ENCODE results near the gene MARCHF10.
A peak's percentile ranks its signal among the peaks of the same experiment; 100 is the strongest.

MARCHF10 gene

GRCh38 chr17:62755141-62755851 is 52.8 kb downstream of the MARCHF10 start:
- no peak for FAIRE-seq
- no peak for DNase-seq (ENCODE audit: insufficient read length, low spot score)

GRCh38 chr17:62754631-62755030 is 53.5 kb downstream of the MARCHF10 start:
- DNase-seq (ENCODE audit: insufficient read length, low spot score) (no peak), FAIRE-seq (no peak)

GRCh38 chr17:62753562-62753961 is 54.6 kb downstream of the MARCHF10 start:
- DNase-seq (ENCODE audit: insufficient read length, low spot score): no peak
- no peak for FAIRE-seq

GRCh38 chr17:62751060-62751691 is 56.9 kb downstream of the MARCHF10 start:
- FAIRE-seq (peak; percentile 81), DNase-seq (ENCODE audit: insufficient read length, low spot score) (no peak)

GRCh38 chr17:62750631-62751051 is 57.5 kb downstream of the MARCHF10 start:
- DNase-seq (ENCODE audit: insufficient read length, low spot score) (no peak), FAIRE-seq (peak; percentile 4)

- FAIRE-seq (no peak), DNase-seq (ENCODE audit: insufficient read length, low spot score) (no peak)
Observed at GRCh38 chr17:62749926-62750325, 58.2 kb downstream of the MARCHF10 start.

DNA sequence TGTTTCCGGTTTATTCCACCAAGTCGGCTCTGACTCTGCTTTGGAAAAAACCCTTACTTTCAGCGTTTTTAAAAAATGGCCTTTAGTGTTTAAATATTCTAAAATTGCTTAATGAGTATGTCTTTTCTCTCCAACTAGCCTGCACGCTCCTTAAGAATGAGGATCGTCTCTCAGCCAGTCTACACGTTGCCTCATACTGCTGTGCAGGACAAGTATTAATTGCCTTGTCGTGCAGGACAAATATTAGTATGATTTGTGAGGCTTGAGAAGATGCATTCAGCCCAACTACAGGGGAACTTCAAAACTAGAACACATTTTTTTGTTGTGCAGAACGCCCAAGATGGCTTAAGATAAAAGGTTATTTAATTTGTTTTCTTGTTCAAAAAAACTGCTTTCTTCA is 61.2 kb downstream of the MARCHF10 start:
- no peak for DNase-seq (ENCODE audit: insufficient read length, low spot score)
- no peak for FAIRE-seq

- DNase-seq (ENCODE audit: insufficient read length, low spot score) (no peak), FAIRE-seq (no peak)
Observed at GRCh38 chr17:62745806-62746205, 62.3 kb downstream of the MARCHF10 start.

- FAIRE-seq (no peak), DNase-seq (ENCODE audit: insufficient read length, low spot score) (no peak)
Observed at GRCh38 chr17:62744259-62744658, 63.9 kb downstream of the MARCHF10 start.

GRCh38 chr17:62741290-62741689 is 66.8 kb downstream of the MARCHF10 start:
- no peak for FAIRE-seq
- DNase-seq (ENCODE audit: insufficient read length, low spot score): no peak

GRCh38 chr17:62739645-62740388 is 68.3 kb downstream of the MARCHF10 start:
- FAIRE-seq (no peak), DNase-seq (ENCODE audit: insufficient read length, low spot score) (no peak)

DNA sequence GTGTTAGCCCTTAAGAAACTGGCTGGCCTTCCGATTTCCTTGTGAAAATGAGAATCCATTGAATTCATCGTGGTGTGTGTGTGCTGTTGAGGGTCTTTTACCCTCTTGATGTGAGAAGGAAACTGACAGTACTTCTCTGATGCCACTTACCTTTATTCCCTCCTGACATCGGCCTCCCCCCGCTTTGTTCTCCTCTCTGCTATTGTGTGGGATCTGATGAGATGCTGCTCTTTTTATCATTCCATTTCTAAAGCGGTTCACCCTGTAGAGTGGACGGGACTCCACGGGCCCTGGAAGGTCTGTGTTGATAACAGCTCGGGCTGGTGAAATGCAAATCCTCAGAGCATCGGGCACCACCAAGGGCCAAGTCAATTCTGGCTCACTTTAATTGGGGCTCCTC is 69.8 kb downstream of the MARCHF10 start:
- no peak for DNase-seq (ENCODE audit: insufficient read length, low spot score)
- no peak for FAIRE-seq

GRCh38 chr17:62737513-62737912 is 70.6 kb downstream of the MARCHF10 start:
- no peak for DNase-seq (ENCODE audit: insufficient read length, low spot score)
- FAIRE-seq: no peak

DNA sequence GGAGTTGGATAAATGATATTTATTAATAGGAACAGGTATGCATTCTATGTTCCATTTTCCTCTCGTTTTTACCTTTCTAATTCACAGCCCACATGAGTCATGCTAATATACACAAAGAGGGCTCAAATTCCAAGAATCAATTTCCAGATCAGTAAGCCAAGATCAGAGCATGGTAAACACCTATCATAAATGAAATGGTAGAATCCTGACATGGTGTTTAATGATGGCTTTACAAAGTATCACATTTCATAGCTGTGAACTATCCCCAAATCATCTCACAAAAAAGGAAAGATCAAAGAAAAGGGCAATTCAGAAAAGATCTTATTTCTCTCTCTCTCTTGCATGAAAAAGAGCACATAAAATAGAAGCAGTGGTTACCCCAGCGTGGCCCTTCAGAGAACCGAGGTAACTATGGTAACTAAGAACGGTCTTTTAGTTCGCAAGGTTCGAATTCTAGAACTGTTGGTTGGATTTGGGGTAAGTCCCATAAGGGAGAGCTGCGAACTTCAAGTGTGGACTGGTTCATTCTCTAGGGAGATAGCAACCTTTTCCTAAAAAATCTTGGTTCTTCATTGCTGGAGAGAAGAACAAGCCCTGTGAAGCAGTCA is 73.0 kb downstream of the MARCHF10 start:
- FAIRE-seq (peak; percentile 42), DNase-seq (ENCODE audit: insufficient read length, low spot score) (no peak)

DNA sequence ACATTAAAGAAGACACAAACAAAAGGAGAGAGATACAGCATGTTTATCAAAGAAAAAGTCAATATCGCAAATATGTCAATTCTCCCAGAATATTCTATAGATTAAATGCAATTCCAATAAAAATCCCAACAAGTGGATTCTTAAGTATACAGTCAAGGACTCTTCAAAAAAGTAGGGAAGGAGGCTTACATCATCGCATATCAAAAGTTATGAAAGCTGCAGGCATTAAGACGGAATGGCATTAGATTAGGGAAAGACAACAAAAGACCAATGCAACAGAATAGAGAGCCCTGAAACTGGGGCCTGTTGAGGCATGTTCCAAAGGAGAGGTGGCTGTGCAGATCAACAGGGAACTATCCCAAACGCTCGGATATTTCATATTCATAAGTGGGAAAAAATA is 76.0 kb downstream of the MARCHF10 start:
- no peak for DNase-seq (ENCODE audit: insufficient read length, low spot score)
- FAIRE-seq: no peak

DNA sequence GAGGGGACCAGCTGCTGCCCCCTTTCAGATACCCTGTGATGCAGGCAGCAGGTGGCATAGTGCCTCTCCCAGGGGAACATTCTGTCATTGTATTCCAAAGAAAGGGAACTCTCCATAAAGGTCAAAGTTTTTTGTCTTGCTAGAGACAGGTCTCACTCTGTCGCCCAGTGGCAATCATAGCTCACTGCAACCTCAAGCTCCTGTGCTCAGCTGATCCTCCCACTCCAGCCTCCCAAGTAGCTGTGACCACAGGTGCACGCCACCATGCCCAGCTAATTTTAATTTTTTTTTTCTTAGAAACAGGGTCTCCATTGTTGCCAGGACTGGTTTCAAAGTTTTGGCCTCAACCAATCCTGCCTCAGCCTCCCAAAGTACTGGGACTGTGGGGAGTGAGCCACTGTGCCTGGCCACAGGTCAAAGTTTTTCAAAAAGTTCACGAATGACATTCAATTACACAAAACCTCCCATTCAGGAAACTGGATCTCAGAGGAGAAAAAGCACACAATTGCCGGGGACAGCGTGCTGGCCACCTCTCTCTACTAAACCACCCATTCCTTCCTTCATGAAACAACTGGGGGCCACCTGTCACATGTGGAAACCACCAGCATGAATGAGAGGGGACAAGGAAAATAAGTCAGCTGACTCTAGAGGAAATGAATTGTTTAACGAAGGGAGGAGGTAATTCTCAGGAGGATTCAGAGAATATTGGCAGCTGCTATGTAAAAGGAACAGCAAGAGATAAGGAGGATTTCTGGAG is 80.0 kb downstream of the MARCHF10 start:
- peak; percentile 33 for FAIRE-seq
- DNase-seq (ENCODE audit: insufficient read length, low spot score): no peak

- DNase-seq (ENCODE audit: insufficient read length, low spot score) (peak; percentile 69), FAIRE-seq (peak; percentile 91)
Observed at GRCh38 chr17:62725791-62726249, 82.3 kb downstream of the MARCHF10 start.

DNA sequence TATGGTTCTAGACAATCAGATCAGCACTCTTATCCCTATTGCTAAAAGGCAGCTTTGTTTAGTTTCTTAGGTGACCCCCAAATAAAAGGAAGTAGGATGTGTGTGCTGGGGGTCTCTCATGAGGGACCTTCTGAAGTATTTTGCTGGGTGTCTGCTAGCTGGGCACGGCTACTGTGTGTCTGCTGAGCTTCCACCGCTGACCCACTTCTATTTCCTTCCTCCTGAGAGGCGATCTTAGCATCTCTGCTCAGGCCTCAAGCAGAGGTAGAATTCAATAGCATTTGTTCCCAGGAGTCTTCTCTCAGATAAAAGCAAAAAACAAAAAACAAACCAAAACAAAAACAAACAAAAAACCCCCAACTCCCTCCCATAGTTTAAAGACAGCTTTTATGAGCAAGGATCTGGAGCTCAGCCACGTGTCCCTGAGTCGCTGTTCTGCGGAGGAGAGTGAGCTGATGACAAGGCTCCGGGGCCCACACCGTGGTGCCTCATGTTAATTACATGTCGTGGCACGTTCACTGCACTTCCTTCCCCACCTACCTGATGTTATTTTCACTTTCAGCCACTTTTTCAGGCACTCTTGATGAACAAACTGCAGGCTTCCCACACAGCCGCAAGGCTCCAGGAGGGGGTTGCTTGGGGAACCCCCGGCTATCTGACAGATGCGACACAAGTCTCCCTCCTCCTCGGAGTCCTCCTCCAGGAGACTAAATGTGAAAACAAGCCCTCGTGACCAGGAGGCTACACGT is 83.5 kb downstream of the MARCHF10 start:
- FAIRE-seq: peak; percentile 78
- no peak for DNase-seq (ENCODE audit: insufficient read length, low spot score)

- DNase-seq (ENCODE audit: insufficient read length, low spot score) (no peak), FAIRE-seq (peak; percentile 23)
Observed at GRCh38 chr17:62723842-62724241, 84.3 kb downstream of the MARCHF10 start.

DNA sequence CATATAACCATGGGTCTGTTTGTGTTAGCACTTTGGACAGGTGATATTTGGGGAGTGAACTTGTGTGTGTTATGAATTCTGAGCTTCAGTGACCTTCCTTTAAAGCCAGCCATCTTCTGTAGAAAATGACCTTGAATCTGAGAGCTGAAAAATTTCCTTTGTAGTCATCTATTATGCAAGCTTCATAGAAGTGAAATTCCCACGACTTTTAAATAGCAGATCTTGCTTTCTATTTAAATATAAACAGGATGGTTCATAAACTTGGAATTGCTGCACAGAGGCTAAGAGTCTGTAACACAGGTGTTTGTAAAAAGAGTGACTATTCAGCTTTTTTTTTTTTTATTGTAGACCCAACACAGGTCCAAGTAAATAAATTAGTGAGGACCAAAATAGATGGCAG is 85.5 kb downstream of the MARCHF10 start:
- DNase-seq (ENCODE audit: insufficient read length, low spot score): no peak
- FAIRE-seq: no peak
